HG02678 (cell line): ENCODE results near the gene OTUD4.
"Not testable (repeated sequence)": the region's sequence is repeated elsewhere in the genome, so short reads cannot be mapped to it uniquely, and the experiment has no call there.

Experiments used
- ATAC-seq: cut with Tn5 transposase; IDR thresholded peaks from one replicate; pipeline ENCODE4 v1.9.1; 2021; ENCODE audit warnings: mild to moderate bottlenecking, moderate library complexity; ENCODE audit not compliant: unreplicated experiment

The OTUD4 gene

GRCh38 chr4:145180298-145181090, at the start of gene OTUD4:
Gene OTUD4, minus strand, starts transcription at chr4:145180589. Its CDS starts 616 bp downstream, at chr4:145179973.
- ATAC-seq = peak; percentile 80

GRCh38 chr4:145223228-145223627, 42.8 kb upstream of the OTUD4 start:
- not testable (repeated sequence) for ATAC-seq

GRCh38 chr4:145221529-145221928, 41.1 kb upstream of the OTUD4 start:
- peak; percentile 44 for ATAC-seq

GRCh38 chr4:145219090-145219489, 38.7 kb upstream of the OTUD4 start:
- ATAC-seq = no peak

GRCh38 chr4:145218251-145218650, 37.9 kb upstream of the OTUD4 start:
- peak; percentile 89 for ATAC-seq

- ATAC-seq = no peak
Observed at GRCh38 chr4:145217349-145217748, 37.0 kb upstream of the OTUD4 start.

- ATAC-seq = no peak
Observed at GRCh38 chr4:145216535-145216934, 36.1 kb upstream of the OTUD4 start.

GRCh38 chr4:145213245-145213644, 32.9 kb upstream of the OTUD4 start:
- ATAC-seq = no peak

GRCh38 chr4:145207934-145208333, 27.5 kb upstream of the OTUD4 start:
- ATAC-seq = no peak

- ATAC-seq = no peak
Observed at GRCh38 chr4:145203410-145203809, 23.0 kb upstream of the OTUD4 start.

GRCh38 chr4:145200366-145200765, 20.0 kb upstream of the OTUD4 start:
- ATAC-seq = no peak

GRCh38 chr4:145199051-145199716, 18.8 kb upstream of the OTUD4 start:
- no peak for ATAC-seq

- ATAC-seq = no peak
Observed at GRCh38 chr4:145196747-145197146, 16.4 kb upstream of the OTUD4 start.

- peak; percentile 90 for ATAC-seq
Observed at GRCh38 chr4:145195167-145195952, 15.0 kb upstream of the OTUD4 start.

- no peak for ATAC-seq
Observed at GRCh38 chr4:145189981-145190380, 9.6 kb upstream of the OTUD4 start.

- ATAC-seq = peak; percentile 89
Observed at GRCh38 chr4:145186729-145187128, 6.3 kb upstream of the OTUD4 start.

GRCh38 chr4:145183581-145183980, 3.2 kb upstream of the OTUD4 start:
- no peak for ATAC-seq

- no peak for ATAC-seq
Observed at GRCh38 chr4:145183023-145183422, 2.6 kb upstream of the OTUD4 start.

- ATAC-seq = no peak
Observed at GRCh38 chr4:145182222-145182621, 1.8 kb upstream of the OTUD4 start.

- ATAC-seq = no peak
Observed at GRCh38 chr4:145181091-145181501, 707 bp upstream of the OTUD4 start.

- peak; percentile 21 for ATAC-seq
Observed at GRCh38 chr4:145179861-145180297, 510 bp downstream of the OTUD4 start.
